SKM-1 (cell line): ENCODE measurements around the gene METTL2B.
"Not testable (repeated sequence)": the region's sequence is repeated elsewhere in the genome, so short reads cannot be mapped to it uniquely, and the experiment has no call there.

Source experiments
- DNase-seq: peaks from one replicate; lab custom pipeline; 2025; ENCODE audit not compliant: unreplicated experiment; lab: John Stamatoyannopoulos, UW

Gene METTL2B

DNA sequence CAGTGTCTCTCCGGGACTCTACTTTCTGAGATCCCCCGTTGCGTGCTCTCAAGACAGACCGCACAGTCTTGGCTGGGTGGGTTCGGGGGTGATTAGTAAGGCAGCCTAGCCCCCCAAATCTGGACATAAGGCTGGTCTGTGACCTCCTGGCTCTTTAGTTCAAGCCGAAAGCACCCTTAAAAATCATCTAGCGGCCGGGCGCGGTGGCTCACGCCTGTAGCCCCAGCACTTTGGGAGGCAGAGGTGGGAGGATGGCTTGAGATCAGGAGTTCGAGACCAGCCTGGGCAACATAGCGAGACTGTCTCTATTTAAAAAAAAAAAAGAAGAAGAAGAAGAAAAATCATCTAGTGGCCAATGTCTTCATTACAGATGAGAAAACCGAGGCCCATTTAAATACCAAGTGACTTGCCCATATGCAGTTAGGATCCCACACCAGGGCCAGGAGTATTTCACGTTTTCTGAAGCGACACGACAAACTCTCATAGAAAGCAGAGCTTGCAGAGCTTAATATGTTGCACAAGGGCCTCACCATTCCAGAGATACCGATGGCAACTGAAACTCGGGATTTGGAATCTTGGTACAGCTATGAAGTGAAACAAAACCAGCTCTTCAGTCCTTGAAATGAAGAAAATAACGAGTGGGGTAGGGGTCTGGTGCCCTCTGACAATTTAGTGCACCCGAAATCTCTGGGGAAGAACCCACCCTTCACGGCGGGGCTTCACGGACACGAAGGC, 21.6 kb upstream of the METTL2B start:
- DNase-seq = peak; percentile 21

GRCh38 chr7:128455543-128456254, 20.8 kb upstream of the METTL2B start, which contains the start of gene HILPDA:
TSS of gene HILPDA (plus strand) at chr7:128455878. CDS start at chr7:128457269, 1,391 bp downstream.
- DNase-seq = peak; percentile 85

- DNase-seq = no peak
These were observed 20.3 kb upstream of the METTL2B start for GRCh38 chr7:128456255-128456725.

GRCh38 chr7:128457385-128457784, 19.2 kb upstream of the METTL2B start:
- not testable (repeated sequence) for DNase-seq

DNA sequence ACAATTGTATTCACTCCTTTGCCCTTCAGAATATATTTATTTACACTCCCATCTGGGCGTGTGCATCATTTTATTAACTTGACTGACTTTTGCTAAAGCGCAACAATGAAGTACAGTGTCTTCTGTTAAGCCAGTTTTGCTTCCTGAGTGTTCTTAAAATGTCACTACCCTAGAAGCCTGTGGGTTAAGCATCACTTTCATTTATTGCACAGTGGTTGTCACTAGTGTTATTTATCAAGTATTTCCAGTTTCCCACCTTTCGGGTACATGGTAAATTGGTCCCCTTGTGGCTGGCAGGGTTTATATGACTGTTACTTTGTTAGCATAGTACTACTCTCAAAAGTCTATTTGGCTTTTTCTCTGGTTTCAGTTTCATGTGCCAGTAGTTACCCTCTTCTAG, 17.6 kb upstream of the METTL2B start:
- DNase-seq = no peak

- DNase-seq = peak; percentile 66
These were observed 17.1 kb upstream of the METTL2B start for GRCh38 chr7:128459394-128459878.

DNA sequence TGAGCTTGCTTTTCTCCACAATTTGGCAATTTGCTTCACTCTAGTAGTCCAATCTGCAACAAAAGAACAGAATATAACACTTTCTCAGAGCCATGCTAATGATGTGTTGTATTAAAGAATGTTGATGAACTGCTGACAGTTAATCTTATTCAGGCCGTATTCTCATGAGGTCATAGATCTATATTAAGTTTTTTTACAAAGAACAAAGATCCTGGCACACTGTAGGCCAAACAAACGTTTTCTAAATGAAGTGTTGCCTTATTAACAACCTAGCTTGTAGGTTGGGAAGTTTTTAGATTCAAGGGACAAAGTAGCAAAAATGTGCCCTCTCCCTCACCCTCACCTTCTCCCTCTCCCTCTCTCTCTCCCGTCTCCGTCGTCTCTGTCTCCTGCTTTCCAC, 14.1 kb upstream of the METTL2B start:
- no peak for DNase-seq

DNA sequence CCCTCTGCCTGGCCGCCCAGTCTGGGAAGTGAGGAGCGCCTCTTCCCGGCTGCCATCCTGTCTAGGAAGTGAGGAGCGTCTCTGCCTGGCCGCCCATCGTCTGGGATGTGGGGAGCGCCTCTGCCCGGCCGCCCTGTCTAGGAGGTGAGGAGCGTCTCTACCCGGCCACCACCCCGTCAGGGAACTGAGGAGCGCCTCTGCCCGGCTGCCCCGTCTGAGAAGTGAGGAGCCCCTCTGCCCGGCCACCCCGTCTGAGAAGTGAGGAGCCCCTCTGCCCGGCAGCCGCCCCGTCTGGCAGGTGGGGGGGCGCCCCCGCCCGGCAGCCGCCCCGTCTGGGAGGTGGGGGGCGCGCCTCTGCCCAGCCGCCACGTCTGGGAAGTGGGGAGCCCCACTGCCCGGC, 13.2 kb upstream of the METTL2B start:
- DNase-seq = not testable (repeated sequence)

GRCh38 chr7:128463933-128464332, 12.6 kb upstream of the METTL2B start:
- DNase-seq = not testable (repeated sequence)

- not testable (repeated sequence) for DNase-seq
These were observed 9.7 kb upstream of the METTL2B start for GRCh38 chr7:128466871-128467270.

DNA sequence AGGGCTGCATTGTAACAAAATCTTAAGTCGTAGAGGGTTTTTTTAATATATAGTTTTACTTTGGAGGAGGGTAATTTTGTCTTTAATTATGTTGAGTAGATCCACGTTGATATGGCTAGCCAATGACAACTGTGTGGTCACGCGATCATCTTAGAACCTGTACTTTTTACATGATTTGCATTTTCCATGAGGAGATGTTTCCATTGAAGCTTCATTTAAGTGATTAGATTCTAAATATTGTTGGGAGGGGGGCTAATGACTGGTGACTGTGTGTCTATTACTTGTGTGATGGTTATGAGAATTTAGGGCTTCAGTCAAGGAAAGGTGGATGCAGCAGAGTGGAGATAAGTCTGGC, 765 bp downstream of the METTL2B start:
- DNase-seq = not testable (repeated sequence)

DNA sequence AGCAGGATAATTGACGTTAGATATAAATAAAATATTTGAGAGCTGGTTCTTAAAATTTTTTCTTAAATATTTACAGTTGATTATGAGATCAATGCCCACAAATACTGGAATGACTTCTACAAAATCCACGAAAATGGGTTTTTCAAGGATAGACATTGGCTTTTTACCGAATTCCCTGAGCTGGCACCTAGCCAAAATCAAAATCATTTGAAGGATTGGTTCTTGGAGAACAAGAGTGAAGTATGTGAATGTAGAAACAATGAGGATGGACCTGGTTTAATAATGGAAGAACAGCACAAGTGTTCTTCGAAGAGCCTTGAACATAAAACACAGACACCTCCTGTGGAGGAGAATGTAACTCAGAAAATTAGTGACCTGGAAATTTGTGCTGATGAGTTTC, 2.5 kb downstream of the METTL2B start:
- not testable (repeated sequence) for DNase-seq

DNA sequence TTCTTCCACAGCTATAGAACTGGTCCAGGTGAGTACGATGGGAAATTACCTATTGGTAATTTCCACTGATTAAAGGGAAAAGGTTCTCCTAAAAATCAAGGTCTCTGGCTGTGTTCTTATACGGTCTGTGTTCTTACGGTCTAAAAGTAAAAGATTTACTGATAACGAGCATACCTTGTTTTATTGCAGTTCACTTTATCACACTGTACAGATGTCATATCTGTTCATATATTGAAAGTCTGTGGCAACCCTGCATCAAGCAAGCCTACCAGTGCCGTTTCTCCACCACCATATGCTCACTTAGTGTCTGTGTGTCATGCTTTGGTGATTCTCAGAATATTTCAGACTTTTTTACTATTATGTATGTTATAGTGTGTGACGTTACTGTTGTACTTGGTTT, 11.6 kb downstream of the METTL2B start:
- not testable (repeated sequence) for DNase-seq

DNA sequence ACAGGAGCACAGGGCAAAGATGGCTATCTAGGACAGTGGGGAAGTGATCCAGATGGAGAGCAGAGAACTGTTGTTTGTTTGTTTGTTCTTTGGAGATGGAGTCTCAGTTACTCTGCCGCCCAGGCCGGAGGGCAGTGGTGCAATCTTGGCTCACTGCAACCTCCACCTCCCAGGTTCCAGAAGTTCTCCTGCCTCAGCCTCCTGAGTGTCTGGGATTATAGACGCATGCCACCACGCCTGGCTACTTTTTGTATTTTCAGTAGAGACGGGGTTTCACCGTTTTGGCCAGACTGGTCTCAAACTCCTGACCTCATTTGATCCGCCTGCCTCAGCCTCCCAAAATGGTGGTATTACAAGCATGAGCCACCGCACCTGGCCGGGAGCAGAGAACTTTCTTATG, 20.9 kb downstream of the METTL2B start:
- DNase-seq = no peak

GRCh38 chr7:128505416-128505815, 28.9 kb downstream of the METTL2B start:
- DNase-seq = not testable (repeated sequence)

- DNase-seq = not testable (repeated sequence)
These were observed 30.3 kb downstream of the METTL2B start for GRCh38 chr7:128506819-128507218.

DNA sequence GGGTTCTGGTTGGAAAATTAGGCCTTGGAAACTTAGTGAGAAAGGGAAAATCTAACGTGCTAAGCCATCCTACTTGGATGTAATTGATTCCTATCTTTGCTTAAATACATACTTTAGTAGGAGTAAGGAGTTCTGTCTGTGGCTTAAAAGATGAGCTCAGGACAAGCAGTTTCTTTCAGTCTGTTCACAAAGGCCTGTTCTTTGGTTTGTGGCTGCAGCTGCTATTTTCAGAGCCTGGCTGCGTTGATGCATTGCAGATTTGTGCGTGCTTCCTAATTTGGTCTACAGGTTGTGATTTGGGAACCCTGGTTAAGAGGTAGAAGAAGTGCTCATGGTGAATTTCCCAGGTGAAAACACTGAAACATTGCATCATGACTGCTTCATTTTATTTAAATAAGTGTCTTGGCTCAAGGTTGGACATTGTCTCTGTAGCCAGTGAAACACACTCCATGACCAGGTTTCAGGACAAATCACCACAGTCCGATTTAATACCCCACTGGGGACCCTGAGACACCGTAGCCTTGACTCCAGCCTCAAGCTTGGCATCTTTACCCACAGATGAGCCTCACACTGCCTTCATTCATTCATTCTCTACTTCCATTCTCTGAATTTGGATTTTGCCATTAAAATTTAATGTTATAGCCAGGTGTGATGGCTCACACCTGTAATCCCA, 30.9 kb downstream of the METTL2B start:
- DNase-seq = not testable (repeated sequence)

DNA sequence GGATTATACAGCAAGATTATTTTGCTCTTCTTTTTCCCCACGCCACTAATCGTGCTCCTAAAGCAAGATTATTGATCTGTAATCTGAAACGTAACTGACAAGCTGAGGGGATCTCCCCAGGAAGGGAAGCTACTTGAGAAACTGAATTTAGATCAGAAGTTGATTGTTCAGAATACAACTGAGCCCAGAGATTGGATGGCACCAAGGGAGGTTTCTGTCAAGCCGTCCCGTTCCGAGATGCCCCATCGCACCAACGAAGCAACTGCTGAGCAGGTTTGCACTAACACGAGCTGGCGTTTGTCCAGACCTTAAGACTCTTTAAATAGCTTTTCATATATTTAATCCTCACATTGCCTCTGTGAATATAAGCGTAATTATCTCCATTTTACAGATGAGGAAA, 35.1 kb downstream of the METTL2B start:
- DNase-seq = not testable (repeated sequence)

GRCh38 chr7:128515232-128515631, 38.7 kb downstream of the METTL2B start:
- not testable (repeated sequence) for DNase-seq

DNA sequence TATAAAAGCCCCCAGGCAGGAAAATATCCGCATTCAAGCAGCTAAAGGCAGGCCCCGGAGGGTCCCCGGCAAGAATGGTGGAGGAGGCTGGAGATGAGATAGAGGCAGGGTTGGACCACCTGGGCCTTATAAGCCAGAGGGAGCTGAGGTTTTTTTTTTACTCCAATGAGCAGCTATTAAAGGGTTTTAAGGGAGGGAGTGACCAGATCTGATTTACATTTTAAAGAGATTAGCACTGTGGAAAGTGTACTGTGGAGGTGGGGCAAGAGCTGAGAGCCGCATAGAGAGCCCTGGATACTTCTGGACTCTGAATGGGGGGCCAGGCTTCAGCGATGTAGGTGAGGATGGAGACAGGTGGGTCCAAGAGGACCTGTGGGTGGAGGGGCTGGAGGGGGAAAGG, 40.5 kb downstream of the METTL2B start:
- DNase-seq = not testable (repeated sequence)

DNA sequence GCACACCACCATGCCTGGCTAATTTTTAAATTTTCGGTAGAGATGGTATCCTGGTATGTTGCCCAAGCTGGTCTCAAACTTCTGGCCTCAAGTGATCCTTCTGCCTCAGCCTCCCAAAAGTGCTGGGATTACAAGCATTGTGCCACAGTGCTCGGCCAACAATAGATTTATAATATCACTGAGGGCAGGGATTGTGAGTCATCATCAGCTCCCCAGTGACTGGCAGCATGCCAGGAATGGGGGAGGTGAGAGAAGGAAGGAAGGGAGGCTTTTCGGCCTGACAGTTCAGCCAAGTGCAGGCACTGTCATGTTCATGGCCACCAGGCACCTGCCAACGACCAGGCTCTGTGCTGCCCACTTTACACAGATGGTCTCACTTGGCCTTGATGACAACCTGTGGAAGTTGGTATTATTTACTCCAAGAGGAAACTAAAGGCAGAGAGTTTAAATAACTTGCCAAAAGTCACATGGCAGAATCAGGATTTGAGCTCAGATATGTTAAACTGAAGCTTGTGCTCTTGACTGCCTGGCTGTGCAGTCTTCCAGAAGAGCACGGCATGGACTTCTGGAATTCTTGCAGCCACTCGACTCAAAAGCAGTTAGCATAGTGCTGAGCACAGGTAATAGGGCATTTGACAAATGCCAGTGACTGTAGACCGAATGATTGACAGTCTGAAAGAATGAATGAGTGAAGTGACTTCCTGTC, 46.8 kb downstream of the METTL2B start:
- DNase-seq = peak; percentile 45
